ENCODE measurements around the gene DNAJC12. TPM values are rescaled to one million over a fixed set of nuclear protein-coding genes. Genes with fewer than 3 reads are reported as not detected.
A peak's percentile ranks its signal among the peaks of the same experiment; 100 is the strongest.
"Not testable (repeated sequence)": the region's sequence is repeated elsewhere in the genome, so short reads cannot be mapped to it uniquely, and the experiment has no call there.

Gene DNAJC12
- total RNA-seq, 1 experiment from 2014 or later, result 2.2 TPM

DNA sequence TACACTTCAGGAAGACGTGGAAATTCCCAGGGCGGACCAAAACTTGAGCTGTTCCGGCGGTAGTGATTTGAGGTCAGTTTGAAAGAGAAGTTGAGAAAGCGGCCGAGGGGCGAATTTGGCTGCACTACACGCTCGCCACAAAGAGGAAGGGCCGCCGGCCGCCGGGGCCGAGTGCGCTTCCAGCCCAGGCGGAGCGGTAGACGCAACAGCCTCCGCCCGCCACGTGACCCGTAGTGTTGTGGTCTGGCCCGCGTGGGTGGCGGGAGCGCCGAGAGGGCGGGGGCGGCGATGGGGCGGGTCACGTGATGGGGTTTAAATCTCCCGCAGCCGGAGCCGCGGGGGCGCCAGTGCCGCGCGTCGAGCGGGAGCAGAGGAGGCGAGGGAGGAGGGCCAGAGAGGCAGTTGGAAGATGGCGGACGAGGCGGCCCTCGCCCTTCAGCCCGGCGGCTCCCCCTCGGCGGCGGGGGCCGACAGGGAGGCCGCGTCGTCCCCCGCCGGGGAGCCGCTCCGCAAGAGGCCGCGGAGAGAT is 46.4 kb upstream of the DNAJC12 start, which contains the start of gene SIRT1:
Gene SIRT1 (plus strand): TSS at position 344 of the 529 bp plus-strand sequence. CDS start 66 bp downstream, at position 410.
- Mint-ChIP-seq H3K27ac (ENCODE audit: unreplicated experiment) (peak within 1 kb of the TSS; percentile 91), H3K4me3 (ENCODE audit: unreplicated experiment) (peak within 1 kb of the TSS; percentile 90), H3K27me3 (ENCODE audit: insufficient read depth, unreplicated experiment) (no peaks in the 10 kb centered on the region), H3K9me3 (ENCODE audit: unreplicated experiment) (no peaks in the 10 kb centered on the region), H3K36me3 (ENCODE audit: insufficient read depth, unreplicated experiment) (peaks cover 53% of the 10 kb centered on the region), H3K4me1 (ENCODE audit: low read depth, unreplicated experiment) (no peaks in the 10 kb centered on the region)
- H3K27me3 ChIP-seq (replicated peaks; ENCODE audit: control insufficient read depth, insufficient read depth, low read length), result no peaks in the 10 kb centered on the region
- H3K4me3 ChIP-seq (ENCODE audit: low read depth, low read length), result peak within 1 kb of the TSS; percentile 63
- TF ChIP-seq, protein P1, sequence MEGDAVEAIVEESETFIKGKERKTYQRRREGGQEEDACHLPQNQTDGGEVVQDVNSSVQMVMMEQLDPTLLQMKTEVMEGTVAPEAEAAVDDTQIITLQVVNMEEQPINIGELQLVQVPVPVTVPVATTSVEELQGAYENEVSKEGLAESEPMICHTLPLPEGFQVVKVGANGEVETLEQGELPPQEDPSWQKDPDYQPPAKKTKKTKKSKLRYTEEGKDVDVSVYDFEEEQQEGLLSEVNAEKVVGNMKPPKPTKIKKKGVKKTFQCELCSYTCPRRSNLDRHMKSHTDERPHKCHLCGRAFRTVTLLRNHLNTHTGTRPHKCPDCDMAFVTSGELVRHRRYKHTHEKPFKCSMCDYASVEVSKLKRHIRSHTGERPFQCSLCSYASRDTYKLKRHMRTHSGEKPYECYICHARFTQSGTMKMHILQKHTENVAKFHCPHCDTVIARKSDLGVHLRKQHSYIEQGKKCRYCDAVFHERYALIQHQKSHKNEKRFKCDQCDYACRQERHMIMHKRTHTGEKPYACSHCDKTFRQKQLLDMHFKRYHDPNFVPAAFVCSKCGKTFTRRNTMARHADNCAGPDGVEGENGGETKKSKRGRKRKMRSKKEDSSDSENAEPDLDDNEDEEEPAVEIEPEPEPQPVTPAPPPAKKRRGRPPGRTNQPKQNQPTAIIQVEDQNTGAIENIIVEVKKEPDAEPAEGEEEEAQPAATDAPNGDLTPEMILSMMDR (IDR thresholded peaks at IDR 0.05; ENCODE audit: insufficient read depth in 1 of 2, low read depth in 1 of 2, low read length in 1 of 2, severe bottlenecking in 1 of 2, unreplicated experiment in 1 of 2), result peak in 1 of 2 experiments; percentile 23
- POLR2A ChIA-PET, result interaction anchor here (0.5 to 1.1 kb wide), 10 partner anchors 11 to 318 kb away, joined by 3 to 9 read pairs (median 3); no protein-coding TSS in a partner anchor
- DNase-seq, result peak; percentile 98 to 100
- CTCF ChIA-PET, result interaction anchor here (0.7 to 1.1 kb wide), 4 partner anchors 9 to 63 kb away, joined by 3 to 14 read pairs (median 4); no protein-coding TSS in a partner anchor
- intact Hi-C loops (cut with micrococcal nuclease; ENCODE audit: unreplicated experiment), result loop anchor here (1.0 to 10.0 kb wide), 3 partner anchors 29 to 450 kb away; partner anchors contain the start of genes HERC4, HNRNPH3 and PBLD
- H3K9me3 ChIP-seq, result no peaks in the 10 kb centered on the region
- H3K4me1 ChIP-seq, result no peaks in the 10 kb centered on the region
- BruUV-seq (replicated peaks), result no TSS peak
- 0 out of 2 replicates have a peak, but pooled peaks cover 1% of the 10 kb centered on the region for H3K36me3 ChIP-seq (ENCODE audit: control insufficient read depth, insufficient read depth, low read length)

DNA sequence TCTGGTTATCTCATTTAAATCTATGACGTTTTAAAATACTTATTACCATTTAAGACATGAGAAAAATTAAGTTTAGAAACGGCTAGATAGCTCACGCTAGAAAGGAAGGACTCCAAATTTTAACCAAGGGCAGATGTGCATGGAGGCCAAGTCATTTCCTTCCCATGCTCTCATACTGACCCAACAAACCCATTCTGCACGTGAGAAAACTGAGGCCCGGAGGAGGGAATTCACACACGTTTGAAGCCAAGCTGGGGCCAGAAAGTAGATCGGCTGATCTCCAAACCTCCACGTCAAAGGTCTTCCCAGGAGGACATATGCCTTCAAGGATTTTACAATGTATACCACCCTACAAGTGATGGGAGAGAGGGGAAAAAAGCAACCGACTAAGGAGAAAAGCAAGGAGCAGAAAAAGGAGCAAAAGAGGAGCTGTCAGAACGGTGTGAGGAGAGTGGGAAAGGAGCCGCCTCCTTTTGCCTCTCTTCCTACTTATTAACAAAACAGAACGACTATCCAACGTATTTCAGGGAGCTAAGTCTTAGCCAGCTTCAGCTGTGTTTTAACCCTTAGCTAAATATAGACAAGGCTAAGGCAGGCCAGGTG is 45.8 kb upstream of the DNAJC12 start:
- H3K9me3 Mint-ChIP-seq (ENCODE audit: unreplicated experiment), result no peaks in the 10 kb centered on the region
- TSS peak; percentile 87 for BruUV-seq (replicated peaks)

DNA sequence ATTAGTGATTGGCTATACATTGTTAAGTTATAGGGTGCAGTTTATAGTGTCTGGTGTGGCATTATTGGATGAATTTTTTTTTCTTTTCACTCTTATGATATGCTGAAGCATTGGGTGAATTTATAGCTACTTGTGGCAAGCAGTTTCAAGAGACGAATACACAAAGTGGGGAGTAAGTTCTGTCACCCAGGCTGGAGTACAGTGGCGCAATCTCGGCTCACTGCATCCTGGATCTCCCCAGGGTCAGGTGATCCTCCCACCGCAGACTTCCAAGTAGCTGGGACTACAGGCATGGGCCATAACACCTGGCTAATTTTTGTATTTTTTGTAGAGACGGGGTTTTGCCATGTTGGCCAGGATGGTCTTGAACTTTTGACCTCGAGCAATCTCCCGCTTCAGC is 40.1 kb upstream of the DNAJC12 start:
- TF ChIP-seq, protein P1 (IDR thresholded peaks at IDR 0.05; ENCODE audit: insufficient read depth in 1 of 2, low read depth in 1 of 2, low read length in 1 of 2, severe bottlenecking in 1 of 2, unreplicated experiment in 1 of 2), result no peak
- Mint-ChIP-seq H3K27me3 (ENCODE audit: insufficient read depth, unreplicated experiment) (no peaks in the 10 kb centered on the region), H3K36me3 (ENCODE audit: insufficient read depth, unreplicated experiment) (no peaks in the 10 kb centered on the region), H3K9me3 (ENCODE audit: unreplicated experiment) (no peaks in the 10 kb centered on the region), H3K27ac (ENCODE audit: unreplicated experiment) (no peak overlapping the region), H3K4me1 (ENCODE audit: low read depth, unreplicated experiment) (no peaks in the 10 kb centered on the region), H3K4me3 (ENCODE audit: unreplicated experiment) (no peak overlapping the region)
- ChIA-PET CTCF (interaction anchor here (0.6 to 0.7 kb wide), 3 partner anchors 374 to 1379 kb away, joined by 3 to 8 read pairs (median 3); partner anchors contain the start of gene HNRNPH3), POLR2A (no interaction called here)
- intact Hi-C loops (cut with micrococcal nuclease; ENCODE audit: unreplicated experiment), result no loop called here
- Histone ChIP-seq H3K36me3 (ENCODE audit: control insufficient read depth, insufficient read depth, low read length) (no peaks in the 10 kb centered on the region), H3K27me3 (replicated peaks; ENCODE audit: control insufficient read depth, insufficient read depth, low read length) (no peaks in the 10 kb centered on the region), H3K4me3 (ENCODE audit: low read depth, low read length) (no peak overlapping the region), H3K4me1 (no peaks in the 10 kb centered on the region), H3K9me3 (no peaks in the 10 kb centered on the region)
- no peak for DNase-seq
- BruUV-seq (replicated peaks), result no TSS peak

More for the DNA sequence above, 45.8 kb upstream of the DNAJC12 start:
- TF ChIP-seq, protein P1 (IDR thresholded peaks at IDR 0.05; ENCODE audit: insufficient read depth in 1 of 2, low read depth in 1 of 2, low read length in 1 of 2, severe bottlenecking in 1 of 2, unreplicated experiment in 1 of 2), result no peak
- no peaks in the 10 kb centered on the region for H3K27me3 ChIP-seq (replicated peaks; ENCODE audit: control insufficient read depth, insufficient read depth, low read length)
- H3K4me3 Mint-ChIP-seq (ENCODE audit: unreplicated experiment), result peak overlapping the region; percentile 90
- intact Hi-C loops (cut with micrococcal nuclease; ENCODE audit: unreplicated experiment), result loop anchor here (1.0 to 10.0 kb wide), 3 partner anchors 29 to 451 kb away; partner anchors contain the start of genes HERC4, HNRNPH3 and PBLD
- CTCF ChIA-PET, result interaction anchor here (0.7 to 1.1 kb wide), 3 partner anchors 9 to 64 kb away, joined by 3 to 14 read pairs (median 6); no protein-coding TSS in a partner anchor
- POLR2A ChIA-PET, result interaction anchor here (0.5 to 1.1 kb wide), 11 partner anchors 11 to 319 kb away, joined by 3 to 9 read pairs (median 3); no protein-coding TSS in a partner anchor
- H3K27me3 Mint-ChIP-seq (ENCODE audit: insufficient read depth, unreplicated experiment), result no peaks in the 10 kb centered on the region
- peak overlapping the region; percentile 63 for H3K4me3 ChIP-seq (ENCODE audit: low read depth, low read length)
- peak overlapping the region; percentile 91 for H3K27ac Mint-ChIP-seq (ENCODE audit: unreplicated experiment)
- no peaks in the 10 kb centered on the region for H3K9me3 ChIP-seq
- H3K4me1 Mint-ChIP-seq (ENCODE audit: low read depth, unreplicated experiment), result no peaks in the 10 kb centered on the region
- no peak for DNase-seq
- H3K36me3 Mint-ChIP-seq (ENCODE audit: insufficient read depth, unreplicated experiment), result peaks cover 47% of the 10 kb centered on the region
- H3K36me3 ChIP-seq (ENCODE audit: control insufficient read depth, insufficient read depth, low read length), result 0 out of 2 replicates have a peak, but pooled peaks cover 1% of the 10 kb centered on the region
- no peaks in the 10 kb centered on the region for H3K4me1 ChIP-seq

DNA sequence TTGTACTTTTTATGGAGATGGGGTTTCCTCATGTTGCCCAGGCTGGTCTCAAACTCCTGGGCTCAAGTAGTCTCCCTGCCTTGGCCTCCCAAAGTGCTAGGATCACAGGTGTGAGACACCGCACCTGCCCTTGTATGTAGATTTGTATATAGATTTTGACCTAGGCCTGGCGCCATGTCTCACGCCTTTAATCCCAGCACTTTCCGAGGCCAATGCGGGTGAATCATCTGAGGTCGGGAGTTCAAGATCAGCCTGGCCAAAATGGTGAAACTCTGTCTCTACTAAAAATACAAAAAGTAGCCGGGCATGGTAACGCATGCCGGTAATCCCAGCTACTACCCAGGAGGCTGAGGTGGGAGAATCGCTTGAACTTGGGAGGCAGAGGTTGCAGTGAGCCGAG is 39.4 kb upstream of the DNAJC12 start:
- H3K4me1 ChIP-seq; H3K4me3 ChIP-seq (ENCODE audit: low read depth, low read length); H3K36me3 ChIP-seq (ENCODE audit: control insufficient read depth, insufficient read depth, low read length); H3K4me1 Mint-ChIP-seq (ENCODE audit: low read depth, unreplicated experiment); H3K9me3 Mint-ChIP-seq (ENCODE audit: unreplicated experiment); POLR2A ChIA-PET; H3K36me3 Mint-ChIP-seq (ENCODE audit: insufficient read depth, unreplicated experiment); BruUV-seq (replicated peaks); intact Hi-C loops (cut with micrococcal nuclease; ENCODE audit: unreplicated experiment); H3K27me3 ChIP-seq (replicated peaks; ENCODE audit: control insufficient read depth, insufficient read depth, low read length); H3K27me3 Mint-ChIP-seq (ENCODE audit: insufficient read depth, unreplicated experiment); H3K27ac Mint-ChIP-seq (ENCODE audit: unreplicated experiment); H3K4me3 Mint-ChIP-seq (ENCODE audit: unreplicated experiment); DNase-seq; H3K9me3 ChIP-seq: not testable (repeated sequence)
- CTCF ChIA-PET, result interaction anchor here (0.7 kb wide), 2 partner anchors 374 to 454 kb away, joined by 3 read pairs; partner anchors contain the start of gene HNRNPH3
